Heart left ventricle (tissue), 16 donors: ENCODE data around the gene PABPC1L2A. TPM values are rescaled to one million over a fixed set of nuclear protein-coding genes. Genes with fewer than 3 reads are reported as not detected.

Experiments
- ATAC-seq, 4 donors: fragments of 200-7000 bp; cut with Tn5 transposase; one replicate each; pipeline ENCODE4 v1.9.1; 2020 to 2022; ENCODE audit warnings: moderate library complexity in 4 of 4, mild to moderate bottlenecking in 3 of 4, moderate number of reproducible peaks in 1 of 4
- DNase-seq, 5 donors: peaks; one replicate each; pipeline ENCODE4 v3.0.0-alpha.2; 2020
- H3K27ac ChIP-seq, 12 donors: fragments of 200-600 bp; sonication (generic) in 4 of 12; one replicate each; pipeline versions ENCODE4 v1.5.0 to v1.8.0; 2016 to 2022; ENCODE audit warnings: mild to moderate bottlenecking in 2 of 12
- H3K27me3 ChIP-seq, 9 donors: fragments of 200-600 bp; sonication (generic) in 2 of 9; one replicate each; pipeline versions ENCODE4 v1.5.1 to v1.8.0; 2016 to 2022; ENCODE audit warnings: mild to moderate bottlenecking in 3 of 9
- H3K36me3 ChIP-seq, 9 donors: fragments of 200-600 bp; sonication (generic) in 2 of 9; one replicate each; pipeline versions ENCODE4 v1.5.0 to v1.8.0; 2018 to 2022; ENCODE audit warnings: mild to moderate bottlenecking in 2 of 9
- H3K4me1 ChIP-seq, 12 donors: fragments of 200-600 bp; sonication (generic) in 4 of 12; one replicate each; pipeline versions ENCODE4 v1.5.0 to v1.8.0; 2016 to 2022; ENCODE audit warnings: mild to moderate bottlenecking in 3 of 12
- H3K4me3 ChIP-seq, 12 donors: fragments of 200-600 bp; sonication (generic) in 4 of 12; one replicate each; pipeline versions ENCODE4 v1.5.0 to v1.8.0; 2017 to 2022; ENCODE audit warnings: mild to moderate bottlenecking in 9 of 12, moderate library complexity in 4 of 12
- H3K9me3 ChIP-seq, 12 donors: fragments of 200-600 bp; sonication (generic) in 4 of 12; one replicate each; pipeline versions ENCODE4 v1.5.0 to v1.8.0; 2016 to 2022; ENCODE audit warnings: mild to moderate bottlenecking in 1 of 12
- POLR2A ChIP-seq, 2 donors: fragments of 450-650 bp; IDR thresholded peaks; one replicate each; pipeline ENCODE4 v1.6.1; 2017; ENCODE audit warnings: antibody characterized with exemption in 2 of 2, mild to moderate bottlenecking in 2 of 2, moderate library complexity in 2 of 2
- WGBS, 4 donors: extraction: QIAGEN DNeasy Blood & Tissue Kit in 2 of 4; methylation state at CpG; one replicate each; pipeline versions ENCODE4 v1.1.5 to v1.1.7; 2013 to 2018; 5-methylcytosine and 5-hydroxymethylcytosine counted together
- intact Hi-C, 10 donors: fragments of 100-400 bp; cut with DNase I; formaldehyde crosslinking; loops; one replicate each; pipeline versions ENCODE4 v1.11.1 to v1.14.2; 2022
- polyA plus RNA-seq, 2 donors: library from polyadenylated mRNA; stranded (reverse); fragments of 200-250 nt; gene quantifications; one replicate each; pipeline ENCODE4 v1.2.3, GENCODE V29; 2013
- total RNA-seq, 9 donors: library from RNA; depleted of rRNA in 2 of 9; stranded (reverse); fragments of >200 nt in 2 of 9; fragmentation: NEBNext Ultra II Directional in 3 of 9; extraction: Animal tissue kit (Norgen Biotek cat#: 25700) in 3 of 9; gene quantifications; one replicate each; pipeline versions ENCODE4 v1.1.0 to v1.2.4, GENCODE V29; 2016 to 2023
- TF ChIP-seq, protein P1 (sequence below), 12 donors: fragments of 200-600 bp; sonication (generic) in 4 of 12; IDR thresholded peaks; one replicate each; pipeline versions ENCODE4 v1.5.0 to v1.8.0; 2018 to 2022; ENCODE audit warnings: antibody characterized with exemption in 12 of 12, mild to moderate bottlenecking in 5 of 12
- donor health status: ischemic (EF 13 %, LVEDD 7.1; RV severe dilation, severe dysfunction).
- donor health status: healthy with polysubstance abuse.
- donor health status: DM: no; HTN: yes; CAD: no.
- donor health status: DM: no; HTN: no; CAD: no.
- donor health status: ischemic (EF 25% LVEDD 6.9; RV normal size, moderate dysfunction).
- donor health status: ischemic (EF 25% LVEDD 5.7; RV mildly dilated, moderate dysfunction).
- donor health status: healthy.
- donor health status: DM: yes; HTN: yes; CAD: no.
- donor health status: ischemic (EF 35%, LVEDD 5.7; RV mildly dilated, moderate dysfunction).
- donor health status: nonischemic (EF 11% LVEDD 7.7; RV severe dilation, severe dysfunction).
- donor health status: DM: yes; HTN: yes; CAD: no.
- donor health status: PGD.
- donor health status: ischemic (EF 29% LVEDD 5.4; RV normal size, mild dysfunction).
- donor health status: nonischemic (EF 23%, LVEDD 6.1; RV moderate dilation, normal function).

Gene PABPC1L2A
- total and polyA plus RNA-seq, 11 donors = not detected

DNA sequence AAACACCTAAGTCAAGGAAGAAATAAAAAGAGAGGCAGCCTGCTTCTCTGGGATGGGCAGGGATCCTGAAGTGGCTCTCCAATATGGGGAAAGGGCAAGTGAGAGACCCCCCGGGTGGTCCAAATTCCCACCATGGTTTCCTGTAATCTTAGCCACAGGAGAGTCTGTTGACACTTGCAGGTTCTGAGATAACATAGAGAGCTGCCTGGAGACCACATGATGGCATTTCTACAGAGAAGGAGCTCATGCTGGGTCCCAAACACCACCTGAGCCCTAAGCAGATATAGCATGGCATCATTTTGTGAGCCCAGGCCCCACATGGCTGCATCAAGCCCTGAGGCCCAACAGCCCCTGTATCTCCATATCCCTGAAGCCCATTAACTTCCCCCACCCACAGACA is 50.4 kb downstream of the PABPC1L2A start:
- Histone ChIP-seq H3K27ac (no peak overlapping the region), H3K9me3 (peaks cover 0 to 26% (median 0%) of the 10 kb centered on the region in 12 donors), H3K4me3 (no peak overlapping the region), H3K27me3 (no peaks in the 10 kb centered on the region), H3K36me3 (no peaks in the 10 kb centered on the region), H3K4me1 (no peaks in the 10 kb centered on the region)
- no peak for ATAC-seq
- intact Hi-C loops = no loop called here
- DNase-seq = no peak
- TF ChIP-seq POLR2A (IDR thresholded peaks at IDR 0.05) = no peak
- TF ChIP-seq, protein P1, sequence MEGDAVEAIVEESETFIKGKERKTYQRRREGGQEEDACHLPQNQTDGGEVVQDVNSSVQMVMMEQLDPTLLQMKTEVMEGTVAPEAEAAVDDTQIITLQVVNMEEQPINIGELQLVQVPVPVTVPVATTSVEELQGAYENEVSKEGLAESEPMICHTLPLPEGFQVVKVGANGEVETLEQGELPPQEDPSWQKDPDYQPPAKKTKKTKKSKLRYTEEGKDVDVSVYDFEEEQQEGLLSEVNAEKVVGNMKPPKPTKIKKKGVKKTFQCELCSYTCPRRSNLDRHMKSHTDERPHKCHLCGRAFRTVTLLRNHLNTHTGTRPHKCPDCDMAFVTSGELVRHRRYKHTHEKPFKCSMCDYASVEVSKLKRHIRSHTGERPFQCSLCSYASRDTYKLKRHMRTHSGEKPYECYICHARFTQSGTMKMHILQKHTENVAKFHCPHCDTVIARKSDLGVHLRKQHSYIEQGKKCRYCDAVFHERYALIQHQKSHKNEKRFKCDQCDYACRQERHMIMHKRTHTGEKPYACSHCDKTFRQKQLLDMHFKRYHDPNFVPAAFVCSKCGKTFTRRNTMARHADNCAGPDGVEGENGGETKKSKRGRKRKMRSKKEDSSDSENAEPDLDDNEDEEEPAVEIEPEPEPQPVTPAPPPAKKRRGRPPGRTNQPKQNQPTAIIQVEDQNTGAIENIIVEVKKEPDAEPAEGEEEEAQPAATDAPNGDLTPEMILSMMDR (IDR thresholded peaks at IDR 0.05) = no peak
- 0 to 72% (median 44%) methylated on average over 1 of the region's 1 CpG for WGBS, 4 donors

Other genes starting within 250 kb of the PABPC1L2A start
- gene FAM236C, start 166.9 kb downstream of the PABPC1L2A start, total RNA-seq = not detected
- gene FAM236C, start 166.9 kb downstream of the PABPC1L2A start, polyA plus RNA-seq = not detected
- gene FAM236A, start 141.3 kb downstream of the PABPC1L2A start, total RNA-seq = not detected
- gene FAM236A, start 141.3 kb downstream of the PABPC1L2A start, polyA plus RNA-seq = not detected
- not detected for gene DMRTC1, start 135.7 kb downstream of the PABPC1L2A start, total RNA-seq
- gene DMRTC1, start 135.7 kb downstream of the PABPC1L2A start, polyA plus RNA-seq = not detected
- not detected for gene PABPC1L2B, start 76.6 kb downstream of the PABPC1L2A start, total RNA-seq
- not detected for gene PABPC1L2B, start 76.6 kb downstream of the PABPC1L2A start, polyA plus RNA-seq
- 10 to 100 TPM in 4 of 9 donors, 1 to 10 TPM in 5; 2.1 to 14.5 (median 7.6) TPM for gene NAP1L2, start 135.3 kb upstream of the PABPC1L2A start, total RNA-seq
- 1 to 10 TPM in 1 of 2 donors, under 1 TPM in 1; 0.18 to 2.2 TPM for gene NAP1L2, start 135.3 kb upstream of the PABPC1L2A start, polyA plus RNA-seq